ENCODE results near the gene MS4A15. TPM values are rescaled to one million over a fixed set of nuclear protein-coding genes. Genes with fewer than 3 reads are reported as not detected.

Gene MS4A15
- total RNA-seq, 4 donors from 2014 or later, result not detected

DNA sequence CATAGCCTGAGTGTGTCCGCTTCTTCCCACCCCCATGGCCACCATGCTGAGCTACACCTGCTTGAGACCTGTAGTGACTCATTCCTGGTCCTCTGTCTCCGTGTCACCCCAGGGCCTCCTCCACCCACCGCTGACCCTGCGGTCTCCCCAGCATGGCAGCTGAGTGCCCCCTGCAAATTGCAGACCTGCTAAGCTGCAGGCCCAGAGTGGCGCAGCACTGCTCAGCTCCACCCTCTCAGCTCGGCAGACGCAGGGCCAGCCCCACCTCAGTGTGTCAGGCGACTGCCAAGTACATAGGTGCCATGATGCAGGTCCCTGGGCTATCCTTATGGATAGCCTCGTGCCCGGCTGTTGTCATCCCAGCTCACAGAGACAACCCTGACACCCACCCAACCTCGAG is 13.1 kb downstream of the MS4A15 start:
- WGBS, 2 donors, result 89 to 90% methylated on average over 11 of the region's 11 CpGs
- Histone ChIP-seq H3K4me3 (replicated peaks in 1 of 3) (no peak overlapping the region), H3K27me3 (no peaks in the 10 kb centered on the region), H3K36me3 (no peaks in the 10 kb centered on the region), H3K9me3 (no peaks in the 10 kb centered on the region), H3K4me1 (no peaks in the 10 kb centered on the region), H3K27ac (no peak overlapping the region)
- intact Hi-C loops (cut with DNase I), result no loop called here
- no peak for TF ChIP-seq POLR2A (IDR thresholded peaks at IDR 0.05)
- TF ChIP-seq, protein P1, sequence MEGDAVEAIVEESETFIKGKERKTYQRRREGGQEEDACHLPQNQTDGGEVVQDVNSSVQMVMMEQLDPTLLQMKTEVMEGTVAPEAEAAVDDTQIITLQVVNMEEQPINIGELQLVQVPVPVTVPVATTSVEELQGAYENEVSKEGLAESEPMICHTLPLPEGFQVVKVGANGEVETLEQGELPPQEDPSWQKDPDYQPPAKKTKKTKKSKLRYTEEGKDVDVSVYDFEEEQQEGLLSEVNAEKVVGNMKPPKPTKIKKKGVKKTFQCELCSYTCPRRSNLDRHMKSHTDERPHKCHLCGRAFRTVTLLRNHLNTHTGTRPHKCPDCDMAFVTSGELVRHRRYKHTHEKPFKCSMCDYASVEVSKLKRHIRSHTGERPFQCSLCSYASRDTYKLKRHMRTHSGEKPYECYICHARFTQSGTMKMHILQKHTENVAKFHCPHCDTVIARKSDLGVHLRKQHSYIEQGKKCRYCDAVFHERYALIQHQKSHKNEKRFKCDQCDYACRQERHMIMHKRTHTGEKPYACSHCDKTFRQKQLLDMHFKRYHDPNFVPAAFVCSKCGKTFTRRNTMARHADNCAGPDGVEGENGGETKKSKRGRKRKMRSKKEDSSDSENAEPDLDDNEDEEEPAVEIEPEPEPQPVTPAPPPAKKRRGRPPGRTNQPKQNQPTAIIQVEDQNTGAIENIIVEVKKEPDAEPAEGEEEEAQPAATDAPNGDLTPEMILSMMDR (IDR thresholded peaks at IDR 0.05), result no peak
- DNase-seq, result no peak

GRCh38 chr11:60771146-60771545 is 14.5 kb downstream of the MS4A15 start:
- Histone ChIP-seq H3K4me3 (replicated peaks in 1 of 3) (no peak overlapping the region), H3K36me3 (no peaks in the 10 kb centered on the region), H3K4me1 (peaks cover 0 to 8% of the 10 kb centered on the region in 2 donors), H3K9me3 (no peaks in the 10 kb centered on the region), H3K27ac (no peak overlapping the region), H3K27me3 (no peaks in the 10 kb centered on the region)
- 75 to 84% methylated on average over 2 of the region's 4 CpGs for WGBS, 2 donors
- no peak for TF ChIP-seq POLR2A (IDR thresholded peaks at IDR 0.05)
- TF ChIP-seq, protein P1 (IDR thresholded peaks at IDR 0.05), result no peak
- intact Hi-C loops (cut with DNase I), result no loop called here
- DNase-seq, result no peak

- H3K4me3 ChIP-seq (replicated peaks in 1 of 3), result no peak overlapping the region
- DNase-seq, result no peak
- H3K27ac ChIP-seq, result no peak overlapping the region
- no peaks in the 10 kb centered on the region for H3K27me3 ChIP-seq
- no peaks in the 10 kb centered on the region for H3K9me3 ChIP-seq
- no peaks in the 10 kb centered on the region for H3K36me3 ChIP-seq
- TF ChIP-seq POLR2A (IDR thresholded peaks at IDR 0.05), result no peak
- TF ChIP-seq, protein P1 (IDR thresholded peaks at IDR 0.05), result no peak
- peaks cover 0 to 8% of the 10 kb centered on the region in 2 donors for H3K4me1 ChIP-seq
- WGBS, 2 donors, result 86 to 89% methylated on average over 16 of the region's 16 CpGs
- intact Hi-C loops (cut with DNase I), result no loop called here
Measured at GRCh38 chr11:60771879-60772525, 15.3 kb downstream of the MS4A15 start.

- intact Hi-C loops (cut with DNase I), result no loop called here
- WGBS, 2 donors, result 84 to 87% methylated on average over 8 of the region's 8 CpGs
- H3K27me3 ChIP-seq, result no peaks in the 10 kb centered on the region
Measured at GRCh38 chr11:60772666-60773065, 16.0 kb downstream of the MS4A15 start.

GRCh38 chr11:60774726-60775125 is 18.1 kb downstream of the MS4A15 start:
- DNase-seq, result peak in 1 of 2 donors; percentile 4
- WGBS, 2 donors, result 80 to 84% methylated on average over 13 of the region's 13 CpGs
- intact Hi-C loops (cut with DNase I), result no loop called here

More at GRCh38 chr11:60772666-60773065, 16.0 kb downstream of the MS4A15 start:
- no peak overlapping the region for H3K4me3 ChIP-seq (replicated peaks in 1 of 3)
- TF ChIP-seq, protein P1 (IDR thresholded peaks at IDR 0.05), result no peak
- no peak for TF ChIP-seq POLR2A (IDR thresholded peaks at IDR 0.05)
- DNase-seq, result no peak
- H3K36me3 ChIP-seq, result no peaks in the 10 kb centered on the region
- no peaks in the 10 kb centered on the region for H3K9me3 ChIP-seq
- H3K27ac ChIP-seq, result no peak overlapping the region
- peaks cover 0 to 8% of the 10 kb centered on the region in 2 donors for H3K4me1 ChIP-seq

More at GRCh38 chr11:60774726-60775125, 18.1 kb downstream of the MS4A15 start:
- peaks cover 0 to 8% of the 10 kb centered on the region in 2 donors for H3K4me1 ChIP-seq
- no peaks in the 10 kb centered on the region for H3K36me3 ChIP-seq
- no peak overlapping the region for H3K4me3 ChIP-seq (replicated peaks in 1 of 3)
- no peaks in the 10 kb centered on the region for H3K9me3 ChIP-seq
- no peak for TF ChIP-seq POLR2A (IDR thresholded peaks at IDR 0.05)
- TF ChIP-seq, protein P1 (IDR thresholded peaks at IDR 0.05), result no peak
- H3K27ac ChIP-seq, result no peak overlapping the region
- H3K27me3 ChIP-seq, result no peaks in the 10 kb centered on the region
